Brain microvascular endothelial cell (primary cell): ENCODE results near the gene PANK1.

Experiments
- DNase-seq: peaks from one replicate; pipeline ENCODE4 v3.0.0-alpha.2; 2020
- H3K27ac ChIP-seq: fragments of 250-450 bp; sonication (Bioruptor Pico); 2 replicates; pipeline ENCODE4 v1.5.1; 2020; ENCODE audit warnings: mild to moderate bottlenecking, moderate library complexity
- H3K27me3 ChIP-seq: fragments of 250-450 bp; sonication (Bioruptor Pico); replicated peaks from 2 replicates; pipeline ENCODE4 v1.5.1; 2020; ENCODE audit warnings: mild to moderate bottlenecking
- H3K36me3 ChIP-seq: fragments of 250-450 bp; sonication (Bioruptor Pico); replicated peaks from 2 replicates; pipeline ENCODE4 v1.5.1; 2020; ENCODE audit warnings: mild to moderate bottlenecking
- H3K4me3 ChIP-seq: 2 replicates; pipeline ENCODE4 v1.5.1; 2011; ENCODE audit warnings: low read depth, mild to moderate bottlenecking, control low read depth, low read length, moderate library complexity
- CTCF ChIP-seq: IDR thresholded peaks from 2 replicates; pipeline ENCODE4 v1.5.1; 2011; ENCODE audit warnings: low read depth, mild to moderate bottlenecking, moderate library complexity, low read length, control low read depth, inconsistent platforms; ENCODE audit errors: missing control alignments
- in situ Hi-C: cut with HindIII; loops from 2 replicates; pipeline ENCODE4 v1.10.0; 2017; ENCODE audit warnings: low sequenced_read_pairs, low pct_ligation_motif_present

PANK1 gene

GRCh38 chr10:89666138-89666537, 21.1 kb upstream of the PANK1 start:
- no peak for DNase-seq
- Histone ChIP-seq H3K36me3 (no peaks in the 10 kb centered on the region), H3K4me3 (no peak overlapping the region), H3K27me3 (no peaks in the 10 kb centered on the region), H3K27ac (no peak overlapping the region)
- TF ChIP-seq CTCF = no peak
- in situ Hi-C loops = no loop called here

GRCh38 chr10:89665302-89665701, 20.3 kb upstream of the PANK1 start:
- peak; percentile 26 for TF ChIP-seq CTCF
- H3K27me3 ChIP-seq = no peaks in the 10 kb centered on the region

GRCh38 chr10:89664203-89664602, 19.2 kb upstream of the PANK1 start:
- no peak for TF ChIP-seq CTCF
- no peaks in the 10 kb centered on the region for H3K36me3 ChIP-seq
- H3K4me3 ChIP-seq = no peak overlapping the region
- no peak overlapping the region for H3K27ac ChIP-seq
- no peaks in the 10 kb centered on the region for H3K27me3 ChIP-seq
- in situ Hi-C loops = no loop called here
- no peak for DNase-seq

More at GRCh38 chr10:89665302-89665701, 20.3 kb upstream of the PANK1 start:
- H3K27ac ChIP-seq = no peak overlapping the region
- no peaks in the 10 kb centered on the region for H3K36me3 ChIP-seq
- no peak for DNase-seq
- in situ Hi-C loops = no loop called here
- H3K4me3 ChIP-seq = no peak overlapping the region

- no peaks in the 10 kb centered on the region for H3K36me3 ChIP-seq
- no peak overlapping the region for H3K4me3 ChIP-seq
- H3K27me3 ChIP-seq = no peaks in the 10 kb centered on the region
- no peak overlapping the region for H3K27ac ChIP-seq
- DNase-seq = no peak
- in situ Hi-C loops = no loop called here
- no peak for TF ChIP-seq CTCF
These were observed 18.1 kb upstream of the PANK1 start for GRCh38 chr10:89663144-89663543.

GRCh38 chr10:89662596-89662995, 17.6 kb upstream of the PANK1 start:
- no peak for TF ChIP-seq CTCF
- no peak overlapping the region for H3K4me3 ChIP-seq
- no peaks in the 10 kb centered on the region for H3K27me3 ChIP-seq
- in situ Hi-C loops = no loop called here
- no peak overlapping the region for H3K27ac ChIP-seq
- DNase-seq = no peak
- H3K36me3 ChIP-seq = no peaks in the 10 kb centered on the region

GRCh38 chr10:89659143-89660131, 14.4 kb upstream of the PANK1 start:
- H3K27ac ChIP-seq = no peak overlapping the region
- in situ Hi-C loops = no loop called here
- DNase-seq = peak; percentile 71
- H3K36me3 ChIP-seq = no peaks in the 10 kb centered on the region
- TF ChIP-seq CTCF = no peak
- H3K27me3 ChIP-seq = no peaks in the 10 kb centered on the region
- no peak overlapping the region for H3K4me3 ChIP-seq
